ENCODE results near the gene SERP2.

DNA sequence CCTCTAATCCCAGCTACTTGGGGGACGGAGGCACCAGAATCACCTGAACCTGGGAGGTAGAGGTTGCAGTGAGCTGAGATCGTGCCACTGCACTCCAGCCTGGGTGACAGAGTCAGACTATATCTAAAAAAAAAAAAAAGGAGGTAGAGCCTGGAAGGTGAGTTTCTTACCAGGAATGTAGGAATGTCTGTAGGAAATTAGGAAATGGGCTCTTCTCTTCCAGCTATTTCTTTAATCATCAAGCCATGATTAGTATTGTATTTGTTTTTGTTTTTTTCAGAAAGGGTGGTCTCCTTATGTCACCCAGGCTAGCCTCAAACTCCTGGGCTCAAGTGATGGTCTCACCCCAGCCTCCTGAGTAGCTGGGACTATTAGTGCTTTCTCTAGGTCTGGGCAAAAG is 26.3 kb upstream of the SERP2 start:
- no peak for TF ChIP-seq JUN (IDR thresholded peaks at IDR 0.05; ENCODE audit: low read depth, low read length)
- TF ChIP-seq, protein P1, sequence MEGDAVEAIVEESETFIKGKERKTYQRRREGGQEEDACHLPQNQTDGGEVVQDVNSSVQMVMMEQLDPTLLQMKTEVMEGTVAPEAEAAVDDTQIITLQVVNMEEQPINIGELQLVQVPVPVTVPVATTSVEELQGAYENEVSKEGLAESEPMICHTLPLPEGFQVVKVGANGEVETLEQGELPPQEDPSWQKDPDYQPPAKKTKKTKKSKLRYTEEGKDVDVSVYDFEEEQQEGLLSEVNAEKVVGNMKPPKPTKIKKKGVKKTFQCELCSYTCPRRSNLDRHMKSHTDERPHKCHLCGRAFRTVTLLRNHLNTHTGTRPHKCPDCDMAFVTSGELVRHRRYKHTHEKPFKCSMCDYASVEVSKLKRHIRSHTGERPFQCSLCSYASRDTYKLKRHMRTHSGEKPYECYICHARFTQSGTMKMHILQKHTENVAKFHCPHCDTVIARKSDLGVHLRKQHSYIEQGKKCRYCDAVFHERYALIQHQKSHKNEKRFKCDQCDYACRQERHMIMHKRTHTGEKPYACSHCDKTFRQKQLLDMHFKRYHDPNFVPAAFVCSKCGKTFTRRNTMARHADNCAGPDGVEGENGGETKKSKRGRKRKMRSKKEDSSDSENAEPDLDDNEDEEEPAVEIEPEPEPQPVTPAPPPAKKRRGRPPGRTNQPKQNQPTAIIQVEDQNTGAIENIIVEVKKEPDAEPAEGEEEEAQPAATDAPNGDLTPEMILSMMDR (IDR thresholded peaks at IDR 0.05; ENCODE audit: control extremely low read depth in 1 of 3, insufficient read depth in 1 of 3, low read depth in 1 of 3, low read length in 3 of 3): no peak
- no peak for TF ChIP-seq SRF (IDR thresholded peaks at IDR 0.05; ENCODE audit: low read depth, low read length)
- no peak for TF ChIP-seq CREB1 (IDR thresholded peaks at IDR 0.05)
- no peak for TF ChIP-seq EZH2 (IDR thresholded peaks at IDR 0.05; ENCODE audit: low read depth, low read length, severe bottlenecking)
